NCI-H1694 (cell line): ENCODE data around the gene EXOC3L1.

Source experiments
- DNase-seq: peaks from one replicate; lab custom pipeline; 2025; lab: John Stamatoyannopoulos, UW

Gene EXOC3L1

DNA sequence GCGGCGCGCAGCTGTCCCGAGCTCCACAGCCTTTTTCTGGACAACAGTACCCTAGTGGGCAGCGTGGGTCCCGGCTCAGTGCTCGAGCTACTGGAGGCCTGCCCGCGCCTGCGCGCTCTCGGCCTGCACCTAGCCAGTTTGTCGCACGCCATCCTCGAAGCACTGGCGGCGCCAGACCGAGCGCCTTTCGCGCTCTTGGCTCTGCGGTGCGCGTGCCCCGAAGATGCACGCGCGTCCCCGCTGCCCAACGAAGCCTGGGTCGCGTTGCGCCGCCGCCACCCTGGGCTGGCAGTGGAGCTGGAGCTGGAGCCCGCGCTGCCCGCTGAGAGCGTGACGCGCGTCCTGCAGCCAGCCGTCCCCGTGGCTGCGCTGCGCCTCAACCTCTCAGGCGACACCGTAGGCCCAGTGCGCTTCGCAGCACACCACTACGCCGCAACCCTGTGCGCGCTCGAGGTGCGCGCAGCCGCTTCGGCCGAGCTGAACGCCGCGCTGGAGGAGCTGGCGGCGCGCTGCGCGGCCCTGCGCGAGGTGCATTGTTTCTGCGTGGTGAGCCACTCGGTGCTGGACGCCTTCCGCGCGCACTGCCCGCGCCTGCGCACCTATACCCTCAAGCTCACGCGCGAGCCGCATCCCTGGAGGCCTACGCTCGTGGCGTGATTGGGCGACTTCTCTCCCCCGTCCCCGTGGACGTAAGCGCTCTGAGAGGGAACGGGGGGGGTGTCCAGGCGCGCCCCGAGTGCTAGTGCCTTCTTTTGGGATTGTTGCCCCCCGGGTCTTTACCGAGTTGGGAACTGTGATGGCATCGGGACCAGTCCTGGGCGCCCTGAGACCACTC, 26.6 kb downstream of the EXOC3L1 start:
- peak; percentile 33 for DNase-seq

DNA sequence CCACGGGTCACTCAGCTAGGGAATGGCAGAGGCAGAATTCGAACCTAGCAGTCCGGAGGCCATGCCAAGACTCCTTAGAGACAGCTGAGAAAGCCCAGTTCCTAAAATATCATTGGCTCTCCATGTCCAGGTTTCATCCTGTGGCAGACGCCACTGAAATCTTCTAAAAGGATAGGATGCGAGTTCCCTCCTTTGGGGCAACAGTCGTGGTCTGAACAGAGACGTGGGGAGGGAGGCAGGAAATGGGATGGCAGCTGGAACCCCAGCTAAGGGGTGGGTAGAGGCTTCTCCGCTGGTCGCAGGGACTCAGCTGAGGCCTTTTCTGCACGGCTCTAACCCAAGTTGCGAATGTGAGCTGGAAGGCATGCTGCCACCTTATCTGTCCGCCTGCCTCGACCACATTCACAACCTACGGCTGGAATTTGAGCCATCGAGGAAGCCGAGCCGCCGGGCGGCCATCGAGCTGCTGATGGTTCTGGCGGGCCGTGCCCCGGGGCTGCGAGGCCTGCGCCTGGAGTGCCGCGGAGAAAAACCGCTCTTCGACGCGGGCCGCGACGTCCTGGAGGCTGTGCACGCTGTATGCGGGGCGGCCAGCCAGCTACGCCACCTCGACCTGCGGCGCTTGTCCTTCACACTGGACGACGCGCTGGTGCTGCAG, 27.3 kb downstream of the EXOC3L1 start:
- DNase-seq = no peak

DNA sequence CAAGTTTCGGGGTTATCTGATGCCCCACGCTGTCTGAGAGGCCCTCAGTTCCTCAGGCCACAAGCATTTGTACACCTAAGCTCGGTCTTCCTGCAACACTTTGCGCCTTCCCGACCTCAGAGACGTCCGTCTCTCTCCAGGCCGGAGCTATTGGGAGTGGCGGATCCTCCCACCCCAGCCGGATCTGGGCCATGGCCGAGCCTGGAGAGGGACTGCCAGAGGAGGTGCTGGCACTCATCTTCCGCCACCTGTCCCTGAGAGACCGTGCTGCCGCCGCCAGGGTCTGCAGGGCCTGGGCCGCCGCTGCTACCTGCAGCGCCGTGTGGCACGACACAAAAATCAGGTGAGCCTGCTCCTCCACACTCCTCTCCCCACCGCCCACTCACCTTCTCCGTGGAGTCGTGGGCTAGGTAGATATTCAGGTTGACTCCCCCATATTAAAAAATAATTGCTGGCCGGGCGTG, 28.3 kb downstream of the EXOC3L1 start:
- no peak for DNase-seq

DNA sequence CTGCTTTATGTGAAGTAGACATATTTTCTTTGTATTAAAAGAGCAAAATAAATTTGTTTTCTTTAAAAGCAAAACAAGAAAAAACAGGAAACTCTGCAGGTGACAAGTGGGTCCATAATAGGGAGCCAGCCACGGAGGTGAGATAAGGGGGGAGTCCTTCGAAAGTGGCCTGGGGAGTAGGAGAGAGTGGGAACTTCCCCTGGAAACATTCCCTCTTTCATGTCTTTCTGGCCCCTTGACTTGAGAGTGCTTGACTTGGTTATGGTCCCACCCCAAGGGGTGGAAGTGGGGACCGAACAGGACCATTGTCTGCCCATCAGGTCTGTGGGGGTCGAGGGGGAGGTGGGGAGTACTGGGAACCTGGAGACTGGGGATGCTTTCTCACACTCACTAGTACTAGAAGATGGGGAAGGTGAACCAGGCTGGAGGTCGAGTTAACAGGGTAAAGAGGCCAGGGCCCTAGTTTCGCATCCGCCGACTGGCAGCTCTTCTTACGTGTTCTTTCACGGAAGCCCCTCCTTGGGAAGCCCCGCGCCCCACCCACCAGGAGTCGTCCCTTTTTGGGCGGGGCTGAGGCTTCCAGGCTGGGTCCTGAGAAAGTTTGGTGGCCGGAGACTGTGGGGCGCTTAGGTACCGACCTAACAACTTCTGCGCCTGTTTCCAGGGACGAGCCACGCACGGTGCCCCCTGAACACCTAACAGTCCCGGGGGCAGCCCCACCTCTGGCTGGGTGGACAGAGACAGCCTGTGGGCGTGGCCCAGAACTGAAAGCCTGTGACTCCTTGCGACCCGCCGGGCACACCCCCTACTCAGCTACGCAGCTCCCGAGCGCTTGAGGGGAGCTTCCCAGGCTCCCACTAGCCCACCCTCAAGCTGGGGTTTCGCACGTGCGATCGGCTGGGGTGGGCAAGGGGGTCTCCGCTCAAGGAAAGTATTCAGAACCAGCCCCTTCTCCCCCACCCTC, 31.0 kb downstream of the EXOC3L1 start:
- DNase-seq = no peak

DNA sequence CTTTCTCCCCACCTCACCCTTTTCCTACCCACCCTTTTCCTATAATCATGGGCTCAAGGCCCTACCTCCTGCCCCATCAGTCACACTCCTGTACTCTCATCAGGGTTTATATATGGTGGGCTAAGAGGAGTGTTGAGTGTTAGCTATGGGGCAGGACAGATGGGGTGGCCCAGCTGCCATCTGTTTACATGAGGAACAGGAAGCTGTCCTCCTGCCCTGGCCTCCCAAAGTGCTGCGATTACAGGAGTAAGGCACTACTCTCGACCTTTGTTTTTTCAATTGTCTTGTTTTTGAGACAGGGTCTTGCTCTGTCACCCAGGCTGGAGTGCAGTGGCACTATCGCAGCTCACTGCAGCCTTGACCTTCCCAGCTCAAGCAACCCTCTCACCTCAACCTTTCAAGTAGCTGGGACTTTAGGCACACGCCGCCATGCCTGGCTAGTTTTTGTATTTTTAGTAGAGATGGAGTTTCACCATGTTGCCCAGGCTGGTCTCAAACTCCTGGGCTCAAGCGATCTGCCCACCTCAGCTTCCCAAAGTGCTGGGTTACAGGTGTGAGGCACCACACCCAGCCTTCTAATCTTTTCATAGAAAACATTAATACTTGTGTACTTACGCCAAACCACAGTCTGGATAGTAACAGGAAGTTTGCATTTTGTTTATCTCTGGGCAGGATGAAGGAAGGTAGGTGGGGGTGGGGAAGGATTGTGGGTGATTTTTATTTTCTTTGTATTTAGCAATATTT, 31.9 kb downstream of the EXOC3L1 start:
- peak; percentile 42 for DNase-seq

DNA sequence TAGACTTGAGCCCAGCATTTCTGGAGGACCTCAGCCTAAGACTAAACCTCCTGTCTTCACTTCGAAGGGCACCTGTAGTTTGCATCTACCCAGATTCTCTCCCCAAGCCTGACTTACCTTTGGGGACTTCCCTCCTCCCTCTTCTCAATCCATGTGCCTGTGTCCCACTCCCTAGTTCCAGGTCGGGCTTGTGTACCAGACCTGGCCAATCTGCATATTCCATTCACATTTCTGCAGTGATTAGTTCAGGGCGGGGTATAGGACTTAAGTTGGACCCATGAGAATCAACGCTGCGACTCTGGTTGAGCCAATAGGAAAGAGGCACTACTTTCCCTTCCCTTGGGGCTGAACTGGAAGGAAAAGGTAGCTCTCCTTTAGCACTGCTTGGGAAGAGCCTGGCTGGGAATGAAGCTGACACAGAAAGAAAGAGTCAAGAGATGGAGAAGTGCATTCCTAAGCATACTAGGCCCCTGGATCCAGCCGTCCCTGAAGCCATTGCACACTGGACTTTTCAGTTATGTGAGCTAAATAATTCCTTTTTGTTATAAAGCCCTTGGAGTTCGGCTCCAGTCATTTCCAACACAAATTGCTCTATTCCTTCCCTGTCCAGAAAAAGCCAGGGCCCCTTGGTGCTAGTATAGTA, 32.7 kb downstream of the EXOC3L1 start:
- no peak for DNase-seq

DNA sequence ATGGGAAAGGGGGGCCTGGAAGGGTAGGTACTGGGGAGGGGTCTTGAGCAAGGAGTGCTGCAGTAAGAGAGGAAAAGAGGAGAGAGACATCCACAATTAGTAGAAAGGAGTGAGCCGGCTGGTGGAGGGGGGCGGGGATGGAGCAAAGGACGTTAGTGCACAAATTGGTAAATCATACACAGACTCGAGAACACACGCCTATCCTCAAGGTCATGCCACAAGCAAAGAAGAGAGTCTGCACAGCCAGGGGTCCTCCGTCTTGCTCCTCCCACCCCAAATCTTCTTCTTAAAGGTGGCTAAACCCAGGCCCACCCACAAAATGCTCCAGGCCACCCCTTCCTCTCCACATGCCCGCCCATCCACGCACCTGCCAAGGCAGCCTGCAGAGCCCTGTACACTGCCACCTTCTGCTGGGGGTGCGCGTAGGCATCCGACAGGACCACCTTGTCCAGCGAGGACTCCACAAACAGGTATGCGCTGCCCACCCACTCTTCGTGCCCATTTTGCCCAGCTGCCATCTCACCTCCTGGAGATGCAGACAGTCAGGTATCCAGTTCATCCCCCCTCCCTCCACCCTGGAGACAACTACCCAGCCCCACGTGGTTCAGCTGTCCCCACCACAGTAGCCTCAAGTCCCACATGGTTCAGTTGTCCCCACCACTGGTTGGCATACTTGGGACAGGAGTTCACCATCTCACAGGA, 33.6 kb downstream of the EXOC3L1 start:
- DNase-seq = no peak

DNA sequence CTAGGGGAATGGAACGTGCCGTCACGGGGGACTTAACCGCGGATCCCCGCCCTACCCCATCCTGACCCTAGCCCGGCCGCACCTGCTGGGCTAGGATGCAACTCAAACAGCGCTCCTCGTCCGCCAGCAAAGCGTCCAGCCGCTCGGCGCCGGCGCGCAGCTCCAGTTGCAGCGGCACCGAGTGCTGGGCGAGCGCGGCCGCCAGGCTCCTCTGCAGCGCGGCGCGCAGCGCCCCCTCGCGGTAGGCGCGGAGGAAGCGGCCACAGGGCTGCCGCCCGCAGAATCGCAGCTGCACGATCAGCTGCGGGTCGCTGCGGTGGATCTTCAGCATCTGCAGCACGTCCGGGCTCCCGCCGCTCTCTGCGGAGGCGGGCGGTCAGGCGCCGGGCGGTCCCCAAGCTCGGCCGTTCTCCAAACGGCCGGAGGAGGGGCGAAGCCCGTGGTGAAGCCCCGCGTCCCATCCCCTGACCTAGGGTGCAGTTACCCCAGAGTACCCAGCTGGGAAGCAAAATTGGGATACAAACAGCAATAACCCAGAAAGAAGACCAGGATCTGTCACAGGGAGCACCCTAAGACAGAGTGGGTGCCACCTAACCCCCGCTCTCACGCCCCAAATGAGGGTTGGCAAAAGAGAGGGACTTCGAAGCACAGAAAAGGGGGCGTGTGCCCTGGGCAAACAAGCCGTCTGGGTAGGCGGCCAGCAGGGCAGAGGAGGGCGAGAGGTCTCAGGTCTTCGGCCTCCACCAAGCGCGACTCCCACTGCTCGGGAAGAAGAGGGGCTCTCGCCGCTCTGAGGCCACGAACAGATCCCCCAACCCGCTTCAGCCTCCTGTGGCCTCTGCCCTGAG, 34.4 kb downstream of the EXOC3L1 start:
- peak; percentile 8 for DNase-seq

DNA sequence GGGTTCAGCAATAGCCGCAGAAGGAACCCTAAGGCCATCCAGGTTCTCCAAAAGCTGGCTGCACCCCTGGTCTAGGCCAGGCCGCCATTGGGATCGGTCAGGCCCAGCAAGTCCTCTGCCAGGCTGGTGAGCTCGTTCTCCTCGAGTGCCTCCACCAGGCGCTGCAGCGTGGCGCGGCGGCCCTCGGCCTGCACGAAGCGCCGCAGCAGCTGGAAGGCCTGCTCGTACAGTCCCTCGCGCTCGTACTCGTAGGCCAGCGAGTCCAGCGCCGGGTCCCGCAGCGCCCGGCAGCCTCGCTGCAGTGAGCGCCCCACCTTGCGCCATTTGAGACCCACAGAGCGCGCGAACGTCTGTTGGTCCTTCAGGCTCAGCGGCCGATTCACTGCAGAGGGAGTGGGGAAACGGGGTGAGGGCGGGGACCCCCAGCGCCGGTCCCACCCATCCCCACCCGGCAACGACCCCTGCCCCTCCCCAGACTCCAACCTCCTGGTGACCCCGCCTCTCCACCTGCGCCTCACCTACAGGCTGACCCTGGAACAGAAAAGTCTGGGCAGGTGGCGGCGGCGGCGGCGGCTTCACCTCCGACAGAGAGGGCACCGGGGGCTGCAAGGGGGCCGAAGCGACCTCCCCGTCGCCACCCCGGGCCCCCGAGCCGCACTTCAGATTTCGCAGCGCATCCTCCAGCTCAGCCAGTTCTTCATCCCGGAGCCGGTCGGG, 35.2 kb downstream of the EXOC3L1 start:
- no peak for DNase-seq

DNA sequence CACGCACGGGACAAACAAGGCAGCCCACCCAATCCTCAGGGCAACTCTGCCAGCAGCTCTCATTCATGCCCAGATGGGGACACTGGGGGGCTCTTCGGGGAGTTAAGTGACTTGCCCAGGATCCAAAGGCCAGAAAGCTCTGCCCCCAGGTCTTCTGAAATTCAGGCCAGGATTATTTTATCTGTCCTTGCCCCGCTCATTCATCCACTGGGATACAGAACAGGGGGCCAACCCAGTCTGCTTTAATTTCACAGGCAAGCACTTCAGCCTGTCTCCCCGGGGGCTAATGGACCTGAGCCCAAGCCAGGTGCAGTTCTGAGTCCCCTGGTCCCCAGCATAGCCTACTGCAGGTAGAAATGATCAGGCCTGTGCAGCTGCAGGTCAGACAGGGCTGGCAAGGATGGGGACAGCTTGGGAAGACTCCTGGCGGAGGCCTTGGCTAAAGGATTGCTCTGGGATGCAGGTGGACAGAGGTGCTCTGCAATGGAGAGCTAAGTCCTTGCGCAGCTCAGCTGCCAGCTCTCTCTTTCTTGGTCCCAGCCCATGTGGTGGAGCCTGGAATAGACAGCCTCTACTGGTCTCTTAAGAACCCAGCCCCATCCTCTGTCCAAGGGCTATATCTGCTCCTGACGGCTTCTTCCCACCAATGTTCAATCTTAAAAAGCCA, 38.4 kb downstream of the EXOC3L1 start:
- DNase-seq = no peak

DNA sequence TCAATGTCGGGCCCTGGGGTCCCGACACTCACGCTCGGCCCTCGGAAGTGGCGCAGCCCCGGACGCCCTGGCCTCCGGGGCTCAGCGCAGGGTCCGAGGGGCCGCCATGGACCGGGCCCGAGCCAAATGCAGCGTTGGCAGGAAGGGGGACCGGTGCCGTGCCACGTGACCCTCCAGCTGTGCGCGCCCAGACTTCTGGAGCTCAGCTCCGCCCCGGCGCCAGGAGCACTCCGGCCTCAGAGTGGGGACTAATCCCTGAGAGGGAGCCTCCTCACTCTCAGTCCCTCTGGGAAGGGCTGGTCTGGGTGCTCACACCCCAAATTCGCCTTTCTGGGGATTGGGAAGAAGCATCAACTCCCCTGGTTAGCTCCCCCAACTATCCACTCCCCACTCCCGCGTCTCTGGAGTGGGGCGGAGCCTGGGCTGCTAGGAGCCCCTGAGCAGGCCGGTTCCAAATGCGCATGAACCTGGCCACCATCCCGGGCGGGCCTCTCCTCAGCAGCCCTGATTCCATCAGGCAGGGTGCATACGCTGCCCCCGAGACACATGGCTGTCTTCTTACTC, 39.0 kb downstream of the EXOC3L1 start, which contains the start of gene B3GNT9:
Gene B3GNT9, minus strand, starts transcription at position 166 of the 564 bp plus-strand sequence. CDS start 513 bp downstream, outside the sequence.
- peak; percentile 72 for DNase-seq

DNA sequence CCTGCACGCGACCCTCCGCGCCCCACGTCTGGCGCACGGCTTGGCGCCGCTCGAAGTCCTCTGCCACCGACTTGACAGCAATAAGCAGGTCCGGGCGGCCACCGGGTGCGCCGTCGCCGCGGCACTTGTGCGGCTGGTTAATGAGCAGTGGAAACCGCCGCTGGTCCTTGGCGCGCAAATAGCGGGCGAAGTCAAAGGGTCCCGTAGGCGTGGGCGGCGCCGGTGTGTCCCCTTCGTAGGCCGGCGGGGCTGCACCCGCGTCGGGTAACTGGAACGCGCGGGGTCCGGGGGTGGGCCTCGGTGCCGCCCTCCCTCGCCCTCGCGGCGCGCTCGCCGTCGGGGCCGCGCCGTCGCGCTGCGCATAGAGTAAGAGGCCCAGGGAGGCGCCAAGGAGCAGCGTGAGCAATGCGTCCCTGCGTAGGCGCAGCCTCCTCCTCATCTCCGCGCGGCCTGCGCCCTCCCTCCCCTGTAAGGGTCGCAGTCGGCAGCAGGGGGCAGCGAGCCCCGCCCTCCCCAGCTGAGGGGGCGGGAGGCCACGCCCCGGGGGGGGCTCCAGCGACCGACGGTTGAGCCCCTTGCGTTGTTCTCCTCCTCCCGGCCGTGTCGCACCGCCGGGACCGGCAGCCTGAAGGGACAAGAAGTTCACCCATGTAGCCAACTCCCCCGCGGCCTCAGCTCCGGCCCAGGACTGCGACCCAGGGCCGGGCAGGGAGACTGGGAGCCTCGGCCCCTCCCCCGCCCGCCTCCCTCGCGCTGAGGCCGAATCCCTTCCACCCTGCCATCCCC, 39.7 kb downstream of the EXOC3L1 start:
- DNase-seq = peak; percentile 25

DNA sequence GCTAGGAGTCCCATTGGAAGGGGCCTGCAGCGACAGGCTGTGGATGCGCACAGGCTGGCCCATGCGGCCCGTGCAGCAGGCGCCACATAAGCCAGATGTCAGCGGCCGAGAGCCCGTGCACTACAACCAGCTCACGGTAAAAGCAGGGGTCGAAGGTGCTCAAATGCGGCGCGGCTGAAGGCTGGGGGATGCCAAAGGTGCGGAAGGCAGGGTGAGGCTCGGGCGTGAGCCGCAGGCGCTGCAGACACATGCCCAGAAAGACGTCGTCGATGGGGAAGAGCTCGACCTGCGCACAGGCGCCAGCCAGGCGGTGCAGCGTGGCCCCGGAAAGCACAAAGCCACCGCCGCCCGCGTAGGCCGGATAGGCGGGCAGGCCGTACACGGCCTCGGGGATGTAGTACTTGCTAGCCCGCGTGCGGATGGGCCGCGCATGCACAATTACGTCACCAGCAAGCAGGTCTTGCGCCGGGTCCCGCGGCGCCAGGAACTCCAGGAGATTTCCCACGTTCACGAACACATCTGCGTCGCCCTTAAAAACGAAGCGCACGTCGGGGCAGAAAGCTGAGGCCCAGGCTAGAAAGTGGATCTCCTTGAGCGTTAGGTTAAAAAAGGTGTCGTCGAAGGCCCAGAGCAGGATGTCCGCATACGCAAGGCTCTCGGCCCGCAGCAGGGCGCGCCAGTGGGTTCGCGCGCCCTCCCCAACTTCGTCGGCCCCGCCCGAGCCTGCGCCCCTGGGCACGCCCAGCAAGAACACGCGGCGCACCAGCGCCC, 40.5 kb downstream of the EXOC3L1 start:
- no peak for DNase-seq

DNA sequence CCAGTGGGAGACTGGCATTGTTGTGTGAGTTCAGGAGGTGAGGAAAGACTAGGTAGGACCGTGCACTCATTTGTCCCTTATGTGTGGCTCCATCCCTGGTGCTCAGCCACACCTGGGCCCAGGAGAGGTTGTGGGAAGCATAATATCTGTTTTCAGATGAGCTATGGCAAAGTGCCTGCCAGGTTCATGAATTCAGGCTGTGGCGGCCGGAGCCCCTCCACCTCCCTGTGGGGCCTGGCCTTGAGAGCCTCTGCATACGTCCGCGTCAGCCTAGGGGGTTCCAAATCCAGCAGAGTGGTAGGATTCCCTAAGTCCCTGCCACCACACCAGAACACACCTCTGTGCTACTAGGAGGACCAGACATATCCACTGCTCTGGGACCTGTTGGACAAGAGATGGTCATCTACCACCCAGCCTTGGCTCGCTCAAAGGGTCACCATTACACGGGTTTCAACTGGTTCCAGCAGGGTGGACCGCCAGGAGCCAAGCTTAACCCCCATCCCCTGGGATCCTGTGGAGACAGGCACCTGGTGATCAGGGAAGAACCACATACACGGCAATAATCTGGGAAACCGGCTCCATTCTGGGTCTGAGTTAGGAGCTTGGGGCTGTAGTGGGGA, 41.2 kb downstream of the EXOC3L1 start:
- DNase-seq = no peak

DNA sequence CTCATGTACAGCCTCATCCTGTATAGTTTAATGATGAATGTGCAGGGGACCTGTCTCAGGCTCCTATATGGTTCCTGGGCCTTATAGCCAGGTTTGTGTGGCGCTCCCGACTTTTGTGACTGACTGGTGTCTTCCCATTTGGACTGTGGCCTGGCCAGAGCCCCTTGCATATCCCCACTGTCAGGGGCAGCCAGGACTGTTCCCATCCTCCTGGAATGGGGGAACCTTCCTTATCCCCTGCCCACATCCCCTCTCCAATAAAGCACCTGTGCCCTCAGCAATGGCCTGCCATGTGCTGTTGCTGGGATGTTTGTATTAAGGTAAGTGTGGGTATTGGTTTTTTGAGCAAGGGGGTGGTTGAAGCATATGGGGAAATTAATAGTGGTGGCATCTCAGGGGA, 41.7 kb downstream of the EXOC3L1 start:
- no peak for DNase-seq
